HepG2 (cell line): ENCODE results near the gene ARR3.

Experiments
- CHD2 ChIP-seq: IDR thresholded peaks from 2 replicates; pipeline ENCODE4 v1.6.1; 2011; ENCODE audit warnings: low read depth, low read length, improper control_type of control experiment
- EHMT2 ChIP-seq: fragments of 200-600 bp; sonication (generic); IDR thresholded peaks from 2 replicates; pipeline ENCODE4 v1.7.0; 2017; ENCODE audit warnings: antibody characterized with exemption, low read depth, low read length, borderline replicate concordance
- JUNB ChIP-seq: sonication (generic); formaldehyde crosslinking; IDR thresholded peaks from 2 replicates; pipeline ENCODE4 v1.8.0; 2022; ENCODE audit warnings: missing genetic modification reagents, mild to moderate bottlenecking, borderline replicate concordance
- PAX8 ChIP-seq: sonication (generic); formaldehyde crosslinking; IDR thresholded peaks from 2 replicates; pipeline ENCODE4 v1.8.0; 2022; ENCODE audit warnings: mild to moderate bottlenecking, missing genetic modification reagents, borderline replicate concordance
- ZNF3 ChIP-seq: IDR thresholded peaks from 2 replicates; pipeline ENCODE4 v1.7.0; 2017; ENCODE audit warnings: inconsistent platforms

DNA sequence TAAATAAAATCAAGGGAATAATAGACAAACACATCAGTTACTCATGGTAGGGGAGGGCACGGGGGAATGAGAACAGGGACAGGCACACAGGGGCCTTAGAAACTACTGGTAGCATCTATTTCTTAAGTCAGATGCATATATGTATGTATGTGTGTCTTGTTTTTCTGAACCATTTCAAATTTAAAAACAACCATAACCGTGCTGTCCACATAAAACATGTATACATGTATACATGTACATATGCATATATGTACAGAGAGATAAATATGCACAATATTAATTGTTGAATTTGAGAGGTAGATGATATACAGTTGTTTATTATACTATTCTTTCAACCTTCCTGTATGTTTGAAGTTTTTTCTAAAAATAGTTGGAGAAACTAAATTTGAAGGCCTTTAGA is 41.4 kb upstream of the ARR3 start:
- TF ChIP-seq PAX8 (no peak), EHMT2 (no peak), CHD2 (no peak), ZNF3 (no peak), JUNB (CRISPR knock-in tag) (no peak)
